Parietal lobe (tissue), 2 donors: ENCODE results near the gene CEP57. TPM values are rescaled to one million over a fixed set of nuclear protein-coding genes. Genes with fewer than 3 reads are reported as not detected.

Experiments
- small RNA-seq: library from RNA; depleted of rRNA; stranded (forward); fragments of <200 nt; gene quantifications from one replicate; pipeline ENCODE3, GENCODE V24; 2014; ENCODE audit warnings: low replicate concordance
- total RNA-seq: library from RNA; depleted of rRNA; stranded (reverse); fragments of >200 nt; gene quantifications from one replicate; pipeline ENCODE4 v1.2.3, GENCODE V29; 2014

CEP57 gene
- 132 TPM for total RNA-seq

DNA sequence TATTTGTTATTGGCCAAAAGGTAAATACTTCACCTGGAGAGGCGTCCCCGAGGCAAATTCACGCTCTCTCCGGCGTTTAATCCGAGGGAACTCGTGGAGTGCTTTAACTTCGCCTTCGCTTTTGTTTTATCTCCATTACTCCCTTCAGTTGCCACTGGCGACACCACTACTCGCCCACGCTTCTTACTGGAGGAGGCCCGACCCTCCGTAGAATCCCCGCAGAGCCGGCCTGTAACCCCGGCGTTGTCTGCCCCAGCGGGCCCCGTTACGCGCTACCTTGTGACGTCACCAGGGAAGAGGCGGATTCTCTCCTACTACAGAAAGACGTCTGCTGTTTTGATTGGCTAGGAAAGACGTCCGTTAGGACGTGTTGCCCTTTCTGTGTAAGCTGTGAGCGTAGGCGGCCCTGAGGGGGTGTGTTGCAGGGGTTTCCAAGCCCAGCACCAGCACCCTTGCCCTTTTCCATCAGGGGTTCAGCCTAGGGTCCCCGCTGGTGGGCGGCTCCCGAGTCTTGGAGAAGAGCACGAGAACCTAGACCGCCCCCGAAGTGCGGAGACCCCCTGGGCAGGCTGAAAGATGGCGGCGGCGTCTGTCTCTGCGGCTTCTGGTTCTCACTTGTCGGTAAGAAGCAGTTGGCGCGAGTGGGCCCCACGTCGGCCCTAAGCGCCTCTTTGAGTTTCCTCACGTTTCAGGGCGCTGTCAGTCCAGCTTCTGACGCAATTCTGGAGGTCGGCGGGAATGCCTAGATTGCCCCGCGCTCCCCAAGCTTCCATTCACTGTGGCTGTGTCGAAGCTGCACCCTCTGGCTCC, at the start of gene CEP57:
TSS of gene CEP57 (plus strand) at position 376 of the 810 bp plus-strand sequence. CDS start at position 577, 201 bp downstream.

GRCh38 chr11:95789506-95790122, 684 bp upstream of the CEP57 start, which contains the start of gene FAM76B:
FAM76B (minus strand) TSS chr11:95789782; CDS start chr11:95789478, 304 bp downstream.

Small RNAs within 50 kb of the gene (small RNA-seq; reads per million reads assigned to genes)
- gene RNA5SP345: not detected

Other genes with a start within 250 kb of the CEP57 start
- 93.3 TPM for gene FAM76B, start 716 bp upstream of the CEP57 start, total RNA-seq
- gene MTMR2, start 133.6 kb downstream of the CEP57 start, total RNA-seq: 31.0 TPM